NK-92 (cell line): Measurements from ENCODE around the gene ZMIZ1.
"Not testable (repeated sequence)": the region's sequence is repeated elsewhere in the genome, so short reads cannot be mapped to it uniquely, and the experiment has no call there.

Experiments
- DNase-seq: peaks from one replicate; lab custom pipeline; 2025; ENCODE audit not compliant: unreplicated experiment; lab: John Stamatoyannopoulos, UW

The ZMIZ1 gene

DNA sequence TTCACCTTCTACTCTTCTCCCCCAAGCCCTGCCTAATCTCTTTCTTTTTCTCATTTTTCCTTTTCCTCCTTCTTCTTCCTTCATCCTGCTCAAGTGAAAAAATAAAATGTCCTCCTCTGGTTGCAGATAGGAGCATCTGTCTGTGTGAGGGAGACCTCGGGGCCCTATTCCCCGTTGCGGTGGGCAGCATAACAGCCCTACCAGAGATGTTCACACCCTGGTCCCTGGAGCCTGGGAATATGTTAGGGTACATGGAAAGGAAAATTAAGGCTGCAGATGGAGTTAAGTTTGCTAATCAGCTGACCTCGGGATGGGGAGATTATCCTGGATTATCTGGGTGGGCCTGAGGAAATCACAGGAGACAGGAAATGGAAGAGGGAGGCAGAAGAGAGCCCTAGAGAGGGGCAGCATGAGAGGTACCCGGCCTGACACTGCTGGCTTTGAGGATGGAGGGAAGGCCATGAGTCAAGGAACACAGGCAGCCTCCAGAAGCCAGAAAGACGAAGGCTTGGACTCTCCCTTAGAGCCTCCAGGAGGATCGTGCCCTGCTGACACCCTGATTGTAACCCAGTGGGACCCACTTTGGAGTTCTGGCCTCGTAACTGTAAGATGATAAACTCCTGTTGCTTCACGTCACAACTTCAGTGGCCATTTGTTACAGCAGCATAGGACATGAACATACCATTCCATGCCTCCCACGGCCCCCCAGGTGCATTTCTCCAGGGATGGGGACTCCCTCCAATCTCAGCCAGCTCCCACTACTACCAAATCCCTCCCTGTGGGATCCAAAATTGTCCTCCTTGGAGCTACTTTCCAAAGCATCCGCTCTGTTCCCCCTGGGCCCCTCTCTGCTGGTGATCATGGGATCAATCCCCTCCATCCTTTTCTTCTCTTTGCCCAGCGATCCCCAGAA lies 39.0 kb upstream of the ZMIZ1 start:
- no peak for DNase-seq

DNA sequence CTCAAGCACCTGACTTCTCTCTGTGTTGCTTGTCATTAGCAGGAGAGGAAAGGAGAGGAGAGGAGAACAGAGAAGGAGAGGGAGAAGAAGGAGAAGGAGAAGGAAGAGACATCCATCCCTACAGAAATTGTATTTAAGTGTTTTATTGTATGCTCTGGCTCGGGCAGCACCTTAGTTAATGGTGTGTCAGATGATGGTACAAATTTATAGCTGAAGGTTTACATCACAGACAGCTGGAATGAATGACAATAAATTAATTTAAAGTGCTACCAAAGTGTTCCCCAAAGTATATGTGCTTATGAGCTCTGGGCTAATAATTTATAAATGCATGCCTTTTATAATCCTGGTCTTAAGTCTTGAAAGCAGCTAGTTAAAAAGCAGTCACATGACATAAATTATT lies 38.1 kb upstream of the ZMIZ1 start:
- no peak for DNase-seq

DNA sequence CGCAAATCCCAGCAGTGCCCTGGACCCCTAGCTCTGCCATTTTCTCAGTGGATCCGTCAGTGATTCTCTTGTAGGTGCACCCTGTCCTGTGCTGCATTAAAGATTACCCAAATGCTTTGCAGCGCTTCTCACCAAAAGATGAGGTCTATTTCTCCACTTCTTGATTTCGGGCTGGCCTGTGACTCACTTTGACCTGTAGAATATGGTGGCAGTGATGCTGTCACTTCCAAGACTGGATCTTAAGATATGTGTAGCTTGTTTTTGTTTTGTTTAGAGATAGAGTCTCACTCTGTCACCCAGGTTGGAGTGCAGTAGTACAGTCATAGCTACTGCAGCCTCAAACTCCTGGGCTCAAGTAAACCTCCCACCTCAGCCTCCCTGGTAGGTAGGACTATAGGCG lies 37.0 kb upstream of the ZMIZ1 start:
- DNase-seq: no peak

DNA sequence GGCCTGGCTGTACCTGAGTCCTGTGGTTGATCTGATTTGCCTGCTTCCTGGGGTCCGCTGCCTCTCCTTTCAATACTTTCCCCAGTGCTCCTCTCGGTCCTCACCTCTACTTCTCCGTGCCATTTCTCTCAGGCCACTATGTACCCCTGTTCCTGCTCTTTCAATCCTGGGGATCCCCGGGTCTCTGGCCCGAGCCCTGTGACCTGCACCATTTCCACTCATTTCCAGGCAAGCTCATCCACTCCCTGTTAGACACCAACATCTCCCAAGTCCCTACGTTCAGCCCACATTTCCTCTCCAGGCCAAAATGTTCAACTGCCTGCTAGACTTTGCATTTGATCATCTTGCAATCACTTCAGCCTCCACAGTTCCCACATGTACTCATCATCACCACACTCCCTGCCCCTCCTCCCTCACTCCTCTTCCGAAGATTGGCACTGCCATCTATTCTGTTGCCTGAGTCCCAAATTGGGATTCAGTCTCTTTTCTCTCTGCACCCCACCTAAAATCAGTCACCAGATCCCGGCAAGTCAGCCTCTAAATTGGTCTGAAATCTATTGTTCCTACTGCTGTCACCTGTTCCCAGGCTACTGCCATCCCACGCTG lies 34.4 kb upstream of the ZMIZ1 start:
- no peak for DNase-seq

GRCh38 chr10:79036416-79036815 lies 32.4 kb upstream of the ZMIZ1 start:
- not testable (repeated sequence) for DNase-seq

GRCh38 chr10:79038104-79038840 lies 30.5 kb upstream of the ZMIZ1 start:
- no peak for DNase-seq

- DNase-seq: no peak
Observed at GRCh38 chr10:79038841-79039201, 29.9 kb upstream of the ZMIZ1 start.

DNA sequence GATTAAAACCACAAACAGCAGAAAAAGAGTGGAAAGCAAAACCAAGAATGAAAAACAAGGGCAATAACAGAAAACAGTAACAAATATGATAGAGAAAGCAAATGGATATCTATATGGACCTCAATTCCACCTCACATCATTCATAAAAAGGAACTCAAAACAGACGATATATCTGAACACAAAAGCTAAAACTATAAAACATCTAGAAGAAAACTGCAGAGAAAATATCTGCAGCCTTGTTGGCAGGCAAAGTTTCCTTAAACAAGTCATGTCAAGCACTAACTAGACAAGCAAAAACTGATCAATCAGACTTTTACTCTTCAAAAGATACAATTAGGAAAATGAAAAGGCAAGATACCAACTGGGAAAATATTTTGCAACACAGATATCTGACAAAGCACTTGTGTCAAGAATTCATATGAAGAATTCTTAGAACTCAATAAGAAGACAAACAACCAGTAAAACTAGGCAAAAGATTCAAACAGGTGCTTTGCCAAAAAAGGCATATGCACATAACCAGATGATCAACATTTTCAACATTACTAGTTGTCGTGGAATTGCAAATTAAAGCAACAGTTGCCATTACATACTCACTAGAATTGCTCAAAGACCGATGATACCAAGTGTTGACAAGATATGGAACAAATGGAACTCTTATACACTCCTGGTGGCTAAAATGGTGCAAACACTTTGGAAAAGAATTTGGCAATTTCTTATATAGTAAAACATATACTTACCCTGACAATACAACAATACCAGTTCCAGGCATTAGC lies 25.9 kb upstream of the ZMIZ1 start:
- DNase-seq: no peak

DNA sequence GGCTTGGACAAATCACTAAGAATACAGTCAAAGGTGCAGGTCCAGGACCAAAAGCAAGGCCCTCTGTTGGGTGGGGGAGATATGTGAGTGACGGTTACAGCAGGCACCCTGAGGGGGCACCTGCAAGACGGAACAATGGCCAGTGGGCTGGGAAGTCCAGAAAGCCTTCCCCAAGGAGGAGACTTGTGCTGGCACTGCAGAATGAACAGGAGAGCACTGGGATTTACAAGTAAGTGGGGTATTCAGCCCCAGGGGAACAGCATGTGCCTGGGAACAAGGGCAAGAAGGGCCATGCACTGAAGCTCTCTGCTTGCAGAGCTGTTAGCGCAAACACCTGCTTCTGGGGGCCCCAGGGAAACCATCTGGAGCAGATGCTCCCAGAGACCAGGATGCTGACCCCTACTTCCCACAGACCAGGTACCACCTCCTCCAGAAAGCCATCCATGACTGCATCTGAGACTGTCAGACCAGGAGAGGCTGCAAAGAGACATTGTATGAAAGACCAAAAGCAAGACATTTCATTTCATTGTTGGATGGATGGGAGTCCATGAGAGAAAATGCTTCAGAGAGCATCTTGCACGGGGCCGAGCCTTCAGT lies 24.6 kb upstream of the ZMIZ1 start:
- DNase-seq: no peak

GRCh38 chr10:79044846-79045245 lies 23.9 kb upstream of the ZMIZ1 start:
- DNase-seq: no peak

- no peak for DNase-seq
Observed at GRCh38 chr10:79045566-79046175, 23.1 kb upstream of the ZMIZ1 start.

GRCh38 chr10:79046326-79046725 lies 22.4 kb upstream of the ZMIZ1 start:
- no peak for DNase-seq

DNA sequence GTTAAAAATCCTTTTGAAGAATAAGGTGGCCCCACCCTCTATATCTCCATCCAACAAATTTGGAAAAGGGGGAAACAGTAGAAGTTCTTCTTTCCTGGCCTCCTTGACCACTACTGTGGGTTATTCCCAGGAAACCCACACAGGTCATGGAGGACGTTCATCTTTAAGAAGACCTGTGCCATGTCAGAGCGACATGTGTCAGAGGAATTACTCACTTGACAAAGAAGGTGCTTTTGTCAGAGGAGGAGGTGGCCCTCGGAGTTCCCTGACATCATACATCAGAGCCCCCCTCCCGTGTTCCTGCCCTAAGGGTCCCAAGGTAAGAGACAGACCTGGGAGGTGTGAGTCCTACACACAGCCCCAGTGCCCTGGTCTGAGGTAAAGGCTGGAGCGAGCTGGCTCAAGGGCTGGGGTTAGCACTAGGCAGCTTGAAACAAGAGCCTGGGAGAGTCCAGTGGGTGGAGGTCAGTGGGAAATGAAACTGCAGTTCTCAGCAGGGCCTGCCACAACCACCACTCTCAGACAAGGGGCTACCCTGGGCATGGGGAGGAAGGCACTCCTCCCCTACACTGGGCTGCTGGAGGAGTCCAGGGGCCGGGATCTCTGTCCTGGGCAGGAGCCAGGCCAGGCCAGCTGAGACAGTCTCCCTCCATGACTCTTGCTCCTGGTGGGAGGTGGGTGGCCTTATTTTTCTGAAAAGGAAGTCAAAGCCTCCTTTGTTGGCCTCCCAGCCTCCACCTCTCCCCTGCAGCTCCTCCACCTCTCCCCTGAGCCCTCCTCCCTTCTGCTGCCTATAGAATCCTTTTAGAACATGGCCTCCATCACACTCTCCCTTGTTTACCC lies 21.8 kb upstream of the ZMIZ1 start:
- DNase-seq: no peak

- no peak for DNase-seq
Observed at GRCh38 chr10:79047584-79047874, 21.2 kb upstream of the ZMIZ1 start.

DNA sequence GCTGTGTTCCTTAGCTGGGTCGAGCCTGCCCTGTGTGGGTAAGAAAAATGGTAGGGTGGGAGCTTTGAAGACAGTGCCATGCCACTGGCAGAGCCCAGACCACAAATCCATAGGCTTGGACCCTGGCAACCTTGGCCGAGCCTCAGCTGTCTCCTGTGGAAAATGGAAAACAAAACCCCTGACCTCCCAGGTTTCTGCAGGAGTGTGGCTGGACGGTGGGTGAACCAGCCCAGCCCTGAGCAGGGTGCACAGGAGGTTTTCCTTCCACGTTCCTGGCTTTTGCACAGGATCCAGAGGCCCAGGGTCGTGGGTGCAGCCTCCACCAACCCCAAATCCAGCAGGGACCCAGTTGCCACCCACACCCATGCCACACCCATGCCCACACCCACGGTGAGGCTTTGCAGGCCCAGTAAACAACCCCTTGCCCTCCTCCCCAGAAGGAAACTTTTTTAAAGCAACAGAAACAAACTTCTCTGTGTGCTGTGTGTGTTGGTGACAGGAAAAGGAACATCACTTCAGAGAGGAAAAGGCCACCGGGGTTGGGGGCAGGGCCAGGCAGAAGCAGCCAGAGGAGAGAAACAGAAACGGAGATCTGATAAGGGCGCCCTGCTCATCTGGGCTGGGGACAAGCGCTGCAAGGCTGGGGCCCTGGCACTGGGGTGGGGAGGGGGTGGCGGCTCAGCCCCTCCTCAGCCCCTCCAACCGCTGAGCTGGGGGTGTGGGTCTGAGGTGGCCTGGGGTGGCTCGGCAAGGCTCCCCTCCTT lies 20.7 kb upstream of the ZMIZ1 start:
- DNase-seq: no peak

GRCh38 chr10:79048639-79049550 lies 19.9 kb upstream of the ZMIZ1 start:
- DNase-seq: no peak

GRCh38 chr10:79049931-79050895 lies 18.6 kb upstream of the ZMIZ1 start:
- DNase-seq: no peak
